Sciatic nerve (tissue), 2 donors: ENCODE measurements around the gene CLIC4. TPM values are rescaled to one million over a fixed set of nuclear protein-coding genes. Genes with fewer than 3 reads are reported as not detected.
A peak's percentile ranks its signal among the peaks of the same experiment; 100 is the strongest.
"Not testable (repeated sequence)": the region's sequence is repeated elsewhere in the genome, so short reads cannot be mapped to it uniquely, and the experiment has no call there.

Source experiments
- ATAC-seq: fragments of 200-7000 bp; cut with Tn5 transposase; one replicate; pipeline ENCODE4 v1.9.1; 2020; ENCODE audit warnings: mild to moderate bottlenecking, moderate library complexity
- DNase-seq: peaks from one replicate; pipeline ENCODE4 v3.0.0-alpha.2; 2020; ENCODE audit warnings: low spot score
- intact Hi-C: fragments of 100-400 bp; cut with DNase I; formaldehyde crosslinking; loops from one replicate; pipeline ENCODE4 v1.14.2; 2022
- total RNA-seq: library from RNA; stranded (reverse); fragmentation: NEBNext Ultra II Directional; extraction: Animal tissue kit (Norgen Biotek cat#: 25700); gene quantifications from one replicate; pipeline ENCODE4 v1.2.1, GENCODE V29; 2021
- donor health status: DM: no; HTN: no; CAD: no.
- donor health status: DM: no; HTN: no; CAD: no.

Gene CLIC4
- total RNA-seq, 1 donor from 2014 or later = 387 TPM

DNA sequence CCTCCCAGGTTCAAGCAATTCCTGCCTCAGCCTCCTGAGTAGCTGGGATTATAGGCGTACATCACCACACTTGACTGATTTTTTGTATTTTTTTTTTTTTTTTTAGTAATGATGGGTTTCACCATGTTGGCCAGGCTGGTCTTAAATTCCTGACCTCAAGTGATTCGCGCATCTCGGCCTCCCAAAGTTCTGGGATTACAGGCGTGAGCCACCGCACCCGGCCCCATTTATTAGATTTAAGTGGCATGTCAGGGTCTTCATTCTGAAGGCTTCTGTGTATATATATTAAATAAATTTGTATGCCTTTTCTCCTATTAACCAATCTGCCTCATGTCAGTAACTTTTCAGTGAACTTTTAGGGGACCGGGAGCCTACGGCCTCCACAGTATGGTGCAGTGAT is 6.0 kb upstream of the CLIC4 start:
- intact Hi-C loops = no loop called here
- DNase-seq (peak; percentile 41), ATAC-seq (no peak)

DNA sequence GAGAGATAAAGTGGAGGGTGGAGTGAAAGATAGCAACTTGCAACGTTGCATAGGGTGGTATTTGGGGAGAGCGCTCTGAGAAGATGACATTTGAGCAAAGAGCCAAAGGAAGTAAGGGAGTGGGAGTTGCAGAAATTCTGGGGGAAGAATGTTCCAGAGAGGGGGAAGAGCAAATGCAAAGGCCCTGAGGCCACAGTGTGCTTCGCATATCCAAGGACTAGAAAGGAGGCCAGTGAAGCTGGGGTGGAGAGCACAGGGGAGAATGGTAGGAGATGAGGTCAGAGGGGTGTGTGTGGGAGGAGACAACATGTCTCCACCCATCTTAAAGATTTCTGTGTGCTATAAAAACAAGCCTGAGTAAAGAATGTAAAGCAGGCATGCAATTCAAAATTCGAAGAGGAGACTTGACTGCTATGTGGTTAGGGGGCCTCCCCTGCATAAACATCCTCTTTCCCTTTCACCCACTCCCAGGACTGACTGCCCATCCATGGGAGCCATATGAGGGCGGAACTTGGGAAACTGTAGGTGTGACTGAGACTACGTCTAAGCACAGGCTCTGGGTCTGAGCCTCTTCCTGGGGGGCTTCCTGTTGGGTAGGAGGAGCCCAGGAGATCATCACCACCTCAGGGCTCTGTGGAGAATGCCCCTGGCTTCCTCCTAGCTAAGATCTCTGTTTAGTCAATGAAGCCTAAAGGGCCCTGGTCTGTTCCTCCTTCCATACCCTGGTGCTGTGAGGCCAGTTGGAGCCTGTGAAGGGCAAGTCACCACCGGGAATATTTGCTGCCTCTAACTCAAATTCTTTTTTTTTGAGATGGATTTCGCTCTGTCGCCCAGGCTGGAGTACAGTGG is 2.9 kb upstream of the CLIC4 start:
- intact Hi-C loops = no loop called here
- no peak for ATAC-seq
- no peak for DNase-seq

DNA sequence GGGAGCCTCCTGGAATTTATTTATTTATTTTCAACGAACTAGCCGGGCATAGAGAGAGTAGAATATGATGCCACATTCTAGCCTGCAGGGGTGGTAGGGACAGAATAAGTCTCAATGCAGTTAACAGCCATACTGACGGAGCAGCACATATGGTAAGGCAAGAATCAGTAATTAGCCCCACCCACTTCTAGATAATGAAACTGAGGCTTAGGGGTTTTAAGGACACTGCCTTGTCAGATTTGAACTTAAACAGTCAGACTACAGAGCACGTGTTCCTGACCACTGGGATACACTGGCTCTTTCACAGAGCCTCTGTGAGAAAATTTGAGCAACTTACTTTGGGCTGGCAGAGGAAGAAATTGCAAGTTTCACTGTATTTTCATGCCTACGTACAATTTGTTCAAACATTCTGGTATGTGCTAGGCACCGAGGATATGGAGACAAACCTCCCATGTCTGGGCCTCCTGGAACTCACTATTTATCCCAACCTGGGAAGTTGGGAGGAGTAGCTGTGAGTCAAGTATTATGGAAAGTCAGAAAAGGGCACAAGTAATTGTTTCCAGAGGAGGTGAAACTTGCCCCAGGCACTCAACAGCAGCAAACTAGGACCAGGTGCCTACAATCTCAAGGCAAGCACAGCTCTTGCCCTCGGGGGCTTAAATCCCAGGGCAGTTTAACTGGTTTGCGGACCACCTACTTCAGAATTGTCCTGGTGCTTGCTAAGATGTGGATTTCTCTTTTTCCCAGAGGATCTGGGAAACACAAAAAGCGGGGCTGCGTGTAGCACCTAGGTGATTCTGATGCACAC is 1.6 kb upstream of the CLIC4 start:
- ATAC-seq (peak; percentile 6), DNase-seq (no peak)
- intact Hi-C loops = no loop called here

DNA sequence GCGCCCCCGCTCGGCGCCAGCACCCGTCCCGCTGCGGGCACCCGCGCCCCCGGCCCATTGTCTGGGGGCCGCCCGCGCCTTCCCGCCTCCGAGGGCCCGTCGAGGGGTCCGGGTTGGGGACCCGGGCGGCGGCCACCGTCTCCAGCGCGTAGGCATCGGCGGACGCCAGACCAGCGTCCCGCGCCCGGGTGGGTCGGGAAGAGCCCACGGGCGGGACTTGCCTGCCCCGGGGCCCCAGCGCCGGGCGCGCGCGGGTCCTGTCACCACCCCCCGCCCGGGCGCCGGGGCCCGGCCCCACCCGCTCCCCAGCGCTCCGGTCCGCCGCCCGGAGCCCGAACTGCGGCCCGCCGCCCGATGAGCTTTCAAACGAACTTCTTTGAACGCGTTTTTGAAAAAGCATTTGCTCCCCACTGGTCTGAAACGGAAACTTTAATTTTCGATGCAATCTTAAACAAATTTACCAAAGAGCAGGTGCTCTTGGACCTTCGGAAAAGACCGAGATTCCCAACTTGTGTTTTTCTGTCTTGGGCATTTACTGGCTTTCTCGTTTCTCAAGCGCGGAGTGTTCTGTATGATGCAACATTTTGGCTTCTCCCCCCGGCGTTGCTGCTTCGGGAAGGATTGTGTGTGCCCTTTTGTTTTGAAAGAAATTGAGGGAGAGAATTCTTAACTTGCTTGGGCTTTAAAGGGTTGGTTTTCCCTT is 615 bp downstream of the CLIC4 start:
- no peak for ATAC-seq
- peak; percentile 76 for DNase-seq
- intact Hi-C loops = loop anchor here (5.0 kb wide), 1 partner anchor 81 kb away; no protein-coding TSS in a partner anchor

DNA sequence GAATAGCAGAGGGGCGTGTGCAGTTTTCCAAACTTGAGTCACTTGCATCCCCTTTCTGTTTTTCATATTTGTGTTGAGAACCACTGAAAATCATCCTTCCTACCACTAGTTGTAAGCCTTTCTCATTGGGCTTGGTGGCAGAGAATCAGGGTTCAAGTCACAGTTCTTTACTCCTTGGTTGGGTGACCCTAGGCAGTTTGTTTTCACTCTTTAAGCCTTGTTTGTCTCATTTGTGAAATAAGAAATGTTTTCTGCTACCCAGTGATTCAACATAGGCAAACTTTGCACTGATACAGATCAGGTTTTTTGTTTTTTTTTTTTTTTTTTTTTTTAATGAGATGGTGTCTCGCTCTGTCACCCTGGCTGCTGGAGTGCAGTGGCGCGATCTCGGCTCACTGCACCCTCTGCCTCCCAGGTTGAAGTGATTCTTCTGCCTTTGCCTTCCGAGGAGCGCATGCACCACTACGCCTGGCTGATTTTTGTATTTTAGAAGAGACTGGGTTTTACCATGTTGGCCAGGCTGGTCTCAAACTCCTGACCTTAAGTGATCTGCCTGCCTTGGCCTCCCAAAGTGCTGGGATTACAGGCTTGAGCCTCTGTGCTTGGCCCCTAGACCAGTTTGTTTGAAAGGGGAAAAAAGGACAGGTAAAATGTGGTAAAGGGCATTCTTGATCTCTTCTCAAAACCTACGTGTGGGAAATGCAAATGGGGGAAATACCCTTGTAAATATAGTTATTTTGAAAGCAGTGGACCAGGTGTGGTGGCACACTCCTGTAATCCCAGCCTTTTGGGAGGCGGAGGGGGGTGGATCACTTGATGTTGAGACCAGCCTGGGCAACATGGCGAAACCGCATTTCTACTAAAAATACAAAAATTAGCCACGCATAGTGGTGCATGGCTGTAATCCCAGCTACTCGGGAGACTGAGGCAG is 3.2 kb downstream of the CLIC4 start:
- DNase-seq (no peak), ATAC-seq (no peak)
- intact Hi-C loops = loop anchor here (5.0 kb wide), 1 partner anchor 79 kb away; no protein-coding TSS in a partner anchor

DNA sequence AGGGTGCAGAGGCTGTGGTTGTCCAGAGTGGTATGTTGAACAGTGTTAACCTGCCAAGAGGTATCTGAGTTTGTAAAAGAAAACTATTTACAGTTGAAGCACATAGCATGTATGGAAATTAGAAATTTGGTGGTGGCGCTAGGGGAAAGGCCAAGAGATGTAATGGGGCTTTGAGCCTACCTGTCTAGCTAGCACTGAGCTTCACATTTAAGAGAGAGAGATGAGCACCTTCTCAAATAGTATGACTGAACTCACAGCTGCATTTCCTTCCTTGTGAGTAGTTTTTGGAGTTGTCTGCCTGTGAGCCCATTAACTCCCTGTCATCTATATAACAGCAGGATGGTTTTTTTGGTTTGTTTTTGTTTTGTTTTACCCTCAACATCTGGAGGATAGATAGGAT is 4.0 kb downstream of the CLIC4 start:
- intact Hi-C loops = loop anchor here (5.0 kb wide), 1 partner anchor 78 kb away; no protein-coding TSS in a partner anchor
- ATAC-seq = no peak
- DNase-seq = no peak

DNA sequence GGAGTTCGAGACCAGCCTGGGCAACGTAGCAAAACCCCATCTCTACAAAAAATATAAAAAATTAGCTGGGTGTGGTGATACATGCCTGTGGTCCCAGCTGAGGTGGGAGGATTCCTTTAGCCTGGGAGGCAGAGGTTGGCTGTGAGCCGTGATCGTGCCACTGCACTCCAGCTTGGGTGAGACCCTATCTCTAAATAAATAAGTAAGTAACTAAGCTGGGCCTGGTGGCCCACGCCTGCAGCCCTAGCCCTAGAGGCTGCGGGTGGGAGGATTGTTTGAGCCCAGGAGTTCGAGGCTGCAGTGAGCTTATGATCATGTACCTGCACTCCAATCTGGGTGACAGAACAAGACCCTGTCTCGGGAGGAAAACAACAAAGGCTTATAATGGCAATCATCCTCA is 4.6 kb downstream of the CLIC4 start:
- ATAC-seq = no peak
- intact Hi-C loops = loop anchor here (5.0 kb wide), 1 partner anchor 77 kb away; no protein-coding TSS in a partner anchor

DNA sequence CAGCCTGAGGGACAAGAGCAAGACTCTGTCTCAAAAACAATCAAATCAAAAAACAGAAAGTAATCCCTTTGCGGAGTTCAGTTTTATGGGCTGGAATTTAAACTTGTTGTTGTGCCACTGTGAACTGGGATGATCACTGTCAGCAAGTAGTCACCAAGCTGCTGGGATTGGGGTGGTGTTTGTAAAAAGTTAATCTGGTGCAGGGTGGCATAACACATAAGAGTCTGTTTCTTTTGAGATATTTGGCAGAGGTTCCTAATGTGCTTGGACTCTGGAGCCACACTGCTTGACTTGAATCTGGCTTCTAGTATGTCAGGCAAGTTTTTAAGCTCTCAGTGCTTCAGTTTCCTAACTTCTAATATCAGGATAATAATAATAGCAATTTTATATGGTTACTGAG is 6.6 kb downstream of the CLIC4 start:
- DNase-seq (no peak), ATAC-seq (peak; percentile 41)
- intact Hi-C loops = no loop called here

More for the DNA sequence above, 4.6 kb downstream of the CLIC4 start:
- DNase-seq = no peak

DNA sequence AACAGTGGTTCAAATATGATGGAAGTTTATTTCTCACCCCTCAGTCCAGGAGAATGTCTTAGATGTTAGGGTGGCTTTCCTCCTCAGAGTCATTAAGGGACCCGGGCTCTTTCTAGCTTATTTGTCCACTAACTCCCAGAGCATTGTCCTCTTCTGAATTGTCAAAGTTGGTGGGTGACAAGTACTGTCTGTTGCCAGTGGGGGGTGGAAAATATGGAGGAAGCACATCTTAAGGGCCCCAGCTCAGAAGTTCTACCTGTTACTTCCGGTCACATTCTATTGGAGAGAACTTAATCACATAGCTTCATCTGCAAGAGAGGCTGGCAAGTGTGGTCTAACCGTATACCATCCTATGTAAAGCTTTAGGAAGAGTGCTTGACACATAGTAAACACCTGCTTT is 7.1 kb downstream of the CLIC4 start:
- intact Hi-C loops = no loop called here
- no peak for DNase-seq
- ATAC-seq = no peak

DNA sequence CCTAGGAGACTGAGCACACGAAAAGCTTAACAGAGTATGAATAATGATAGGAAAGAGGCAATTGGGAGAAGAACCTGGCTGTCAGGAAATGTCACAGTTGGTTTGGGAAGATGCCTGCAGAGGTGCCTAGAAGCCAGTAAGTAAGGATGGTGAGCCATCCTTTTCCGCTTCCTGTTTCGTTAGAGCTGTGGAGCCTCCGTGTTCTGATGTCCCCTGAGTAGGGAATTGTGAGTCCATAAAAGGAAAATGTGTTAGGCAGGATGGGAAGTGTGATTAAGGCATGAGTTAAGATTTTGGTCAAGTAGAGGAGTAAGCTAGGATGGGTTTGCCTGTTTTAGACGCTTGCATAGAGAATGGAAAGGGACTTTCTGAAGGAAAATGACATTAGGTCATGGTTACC is 9.0 kb downstream of the CLIC4 start:
- ATAC-seq (peak; percentile 45), DNase-seq (no peak)
- intact Hi-C loops = no loop called here

DNA sequence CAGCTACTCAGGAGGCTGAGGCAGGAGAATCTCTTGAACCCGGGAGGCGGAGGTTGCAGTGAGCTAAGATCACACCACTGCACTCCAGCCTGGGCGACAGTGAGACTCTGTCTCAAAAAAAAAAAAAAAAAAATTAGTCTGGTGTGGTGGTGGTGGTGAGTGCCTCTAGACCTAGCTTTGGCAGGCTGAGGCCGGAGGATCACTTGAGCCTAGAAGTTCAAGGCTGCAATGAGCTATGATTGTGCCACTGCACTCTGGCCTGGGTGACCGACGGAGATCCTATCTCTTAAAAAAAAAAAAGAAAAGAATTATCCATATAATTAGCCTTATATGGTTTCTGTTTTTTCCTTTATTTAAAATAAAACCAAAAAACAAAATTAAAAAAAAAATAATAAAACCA is 10.1 kb downstream of the CLIC4 start:
- DNase-seq, intact Hi-C loops, ATAC-seq: not testable (repeated sequence)

DNA sequence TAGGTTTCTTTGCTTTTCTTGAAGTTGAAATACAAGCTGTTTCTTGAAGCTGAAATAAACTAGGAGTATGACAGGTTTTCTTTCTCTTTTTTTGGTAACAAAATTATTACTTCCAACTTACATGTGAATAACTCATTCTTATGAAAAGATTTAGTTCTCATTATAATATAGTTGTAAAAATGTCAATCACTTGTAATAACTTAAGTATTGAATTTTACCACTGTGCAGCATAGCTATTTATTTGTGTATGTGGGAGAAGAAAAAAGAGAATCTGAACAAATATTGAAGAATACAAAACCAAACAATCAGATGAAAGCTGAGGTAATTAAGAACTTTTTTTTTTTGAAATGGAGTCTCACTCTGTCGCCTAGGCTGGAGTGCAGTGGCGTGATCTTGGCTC is 11.1 kb downstream of the CLIC4 start:
- intact Hi-C loops = no loop called here
- DNase-seq (no peak), ATAC-seq (no peak)

DNA sequence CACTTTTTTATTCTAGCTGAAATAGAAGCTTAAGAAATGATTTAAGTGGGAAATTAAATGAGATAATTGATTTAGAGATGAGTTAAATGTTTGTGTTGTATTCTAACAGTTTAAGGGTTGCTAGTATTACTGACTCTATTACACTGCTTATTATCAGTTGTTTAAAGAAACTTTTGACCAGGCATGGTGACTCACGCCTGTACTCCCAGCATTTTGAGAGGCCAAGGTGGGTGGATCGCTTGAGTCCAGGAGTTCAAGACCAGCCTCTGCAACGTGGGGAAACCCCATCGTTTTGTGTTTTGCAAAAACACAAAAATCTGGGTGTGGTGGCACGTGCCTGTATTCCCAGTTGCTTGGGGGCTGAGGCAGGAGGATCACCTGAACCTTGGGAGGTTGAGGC is 14.2 kb downstream of the CLIC4 start:
- no peak for ATAC-seq
- DNase-seq = no peak
- intact Hi-C loops = no loop called here

DNA sequence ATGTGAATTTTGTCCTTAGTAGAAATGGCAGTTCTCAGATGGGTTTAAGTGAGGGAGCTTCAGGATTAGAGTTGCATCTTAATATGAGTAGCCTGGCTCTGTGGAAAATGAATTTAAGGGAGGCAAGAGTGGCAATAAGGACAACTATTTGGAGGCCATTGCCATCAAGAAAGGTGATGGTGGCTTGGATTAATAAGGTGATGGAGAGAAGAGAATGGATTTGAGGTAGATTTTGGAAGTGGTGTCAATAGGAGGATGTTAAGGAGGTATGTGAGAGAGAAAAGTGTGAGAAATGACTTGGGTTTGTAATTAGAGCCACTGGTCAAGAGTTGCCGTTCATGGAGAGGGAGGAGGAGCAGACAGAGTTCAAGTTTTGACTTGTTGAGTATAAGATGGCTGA is 16.3 kb downstream of the CLIC4 start:
- DNase-seq (no peak), ATAC-seq (no peak)
- intact Hi-C loops = no loop called here

DNA sequence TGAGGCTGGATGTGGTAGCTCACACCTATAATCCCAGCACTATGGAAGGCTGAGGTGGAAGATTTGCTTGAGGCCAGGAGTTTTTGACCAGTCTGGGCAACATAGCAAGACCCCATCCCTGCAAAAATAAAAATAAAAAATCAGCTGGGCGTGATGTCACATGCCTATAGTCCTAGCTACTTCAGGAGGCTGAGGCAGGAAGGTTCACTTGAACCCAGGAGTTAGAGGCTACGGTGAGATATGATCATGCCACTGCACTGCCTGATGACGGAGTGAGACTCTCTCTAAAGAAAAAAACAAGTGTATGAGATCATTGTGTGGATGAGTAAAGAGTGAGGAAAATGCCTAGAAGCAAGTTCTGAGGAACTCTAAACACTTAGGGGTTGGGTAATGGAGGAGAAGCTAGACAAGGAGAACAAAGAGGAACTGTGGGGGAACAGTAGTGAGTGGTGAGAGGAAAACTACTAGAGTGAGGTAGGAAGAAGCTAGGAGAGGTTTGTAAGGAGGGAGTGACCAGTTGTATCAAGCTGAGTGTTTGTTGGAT is 17.0 kb downstream of the CLIC4 start:
- peak; percentile 15 for ATAC-seq
- no peak for DNase-seq
- intact Hi-C loops = no loop called here

DNA sequence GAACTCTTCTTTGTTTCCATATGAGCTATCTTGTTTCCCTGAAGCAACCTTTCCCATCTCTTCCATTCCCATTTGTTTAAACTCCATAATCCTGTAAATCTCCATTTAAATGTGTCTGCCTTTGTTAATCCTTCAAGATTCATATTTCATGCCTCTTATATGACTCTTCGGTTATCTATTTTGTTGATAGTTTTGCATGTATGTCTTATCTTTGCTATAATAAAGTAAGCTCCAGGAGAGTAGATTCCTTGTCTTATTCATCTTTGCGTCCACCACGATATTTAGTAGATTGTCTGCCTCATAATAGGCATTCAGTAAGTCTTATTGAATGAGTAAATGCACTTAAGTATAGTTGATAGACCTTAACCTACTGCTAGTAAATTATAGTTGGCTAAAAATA is 18.4 kb downstream of the CLIC4 start:
- no peak for DNase-seq
- ATAC-seq = no peak
- intact Hi-C loops = no loop called here

DNA sequence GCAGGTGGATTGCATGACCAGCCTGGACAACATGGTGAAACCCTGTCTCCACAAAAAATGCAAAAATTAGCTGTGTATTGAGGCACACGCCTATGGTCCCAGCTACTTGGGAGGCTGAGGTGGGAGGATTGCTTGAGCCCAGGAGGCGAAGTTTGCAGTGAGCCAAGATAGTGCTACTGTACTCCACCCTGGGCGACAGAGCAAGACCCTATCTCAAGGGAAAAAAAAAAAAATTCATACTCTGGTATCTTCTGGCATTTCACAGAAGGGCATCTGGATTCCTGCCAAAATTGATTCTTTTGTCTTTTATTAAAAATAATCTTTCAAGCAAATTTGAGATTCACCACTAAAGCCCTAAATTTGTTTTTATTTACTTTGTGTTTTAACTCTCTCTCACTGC is 19.2 kb downstream of the CLIC4 start:
- DNase-seq (no peak), ATAC-seq (no peak)
- intact Hi-C loops = no loop called here

DNA sequence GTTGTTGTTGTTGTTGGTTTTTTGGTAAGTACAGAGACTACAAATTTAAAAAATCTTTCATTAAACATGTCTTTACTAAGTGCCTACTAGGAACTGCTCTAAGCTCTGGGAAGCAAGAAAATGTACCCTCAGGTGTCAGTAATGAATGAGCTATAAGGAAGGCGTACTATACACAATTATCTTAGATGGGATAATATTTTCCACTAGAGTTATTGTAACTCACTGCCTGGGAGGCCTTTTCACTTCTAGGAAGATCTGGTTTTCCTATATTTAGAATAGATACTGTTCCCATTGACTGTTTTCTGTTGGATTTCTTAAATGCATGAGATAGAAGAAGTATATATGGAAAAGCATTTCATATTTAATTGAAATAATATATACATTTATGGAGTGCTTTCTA is 19.6 kb downstream of the CLIC4 start:
- intact Hi-C loops = no loop called here
- ATAC-seq (no peak), DNase-seq (no peak)
